ENCODE results near the gene SLC16A14. TPM values are rescaled to one million over a fixed set of nuclear protein-coding genes. Genes with fewer than 3 reads are reported as not detected.
"Not testable (repeated sequence)": the region's sequence is repeated elsewhere in the genome, so short reads cannot be mapped to it uniquely, and the experiment has no call there.

SLC16A14 gene
- 1 to 10 TPM; 2.0 to 2.6 TPM for polyA plus RNA-seq

GRCh38 chr2:230068651-230069055 lies at the start of gene SLC16A14:
Gene SLC16A14 (minus strand): TSS chr2:230068924. CDS start chr2:230059352, 9,572 bp downstream.
- Histone ChIP-seq H3K4me3 (ENCODE audit: low read depth in 1 of 2, low read length in 2 of 2) (peak within 1 kb of the TSS; percentile 71 to 75), H3K4me1 (ENCODE audit: control insufficient read depth in 2 of 2, insufficient read depth in 2 of 2, low read length in 1 of 2) (peaks cover 3 to 4% of the 10 kb centered on the region in 2 donors), H3K9me3 (ENCODE audit: control insufficient read depth in 2 of 2, insufficient read depth in 1 of 2, low read depth in 1 of 2, low read length in 1 of 2) (no peaks in the 10 kb centered on the region), H3K36me3 (ENCODE audit: control insufficient read depth in 2 of 2, insufficient read depth in 2 of 2, low read length in 1 of 2) (no peaks in the 10 kb centered on the region), H3K27ac (ENCODE audit: low read depth in 2 of 2, low read length in 1 of 2) (peak within 1 kb of the TSS; percentile 76 to 78), H3K27me3 (ENCODE audit: control insufficient read depth in 1 of 2, insufficient read depth in 2 of 2, low read length in 2 of 2) (no peaks in the 10 kb centered on the region)
- 2 to 3% methylated on average over 22 to 24 of the region's 24 CpGs for WGBS, 2 donors

GRCh38 chr2:230106771-230107170 lies 38.0 kb upstream of the SLC16A14 start:
- Histone ChIP-seq H3K4me1 (ENCODE audit: control insufficient read depth in 2 of 2, insufficient read depth in 2 of 2, low read length in 1 of 2) (peaks cover 0 to 3% of the 10 kb centered on the region in 2 donors), H3K27me3 (ENCODE audit: control insufficient read depth in 1 of 2, insufficient read depth in 2 of 2, low read length in 2 of 2) (no peaks in the 10 kb centered on the region), H3K27ac (ENCODE audit: low read depth in 2 of 2, low read length in 1 of 2) (peak overlapping the region in 1 of 2 donors; percentile 47), H3K9me3 (ENCODE audit: control insufficient read depth in 2 of 2, insufficient read depth in 1 of 2, low read depth in 1 of 2, low read length in 1 of 2) (no peaks in the 10 kb centered on the region), H3K4me3 (ENCODE audit: low read depth in 1 of 2, low read length in 2 of 2) (no peak overlapping the region), H3K36me3 (ENCODE audit: control insufficient read depth in 2 of 2, insufficient read depth in 2 of 2, low read length in 1 of 2) (no peaks in the 10 kb centered on the region)
- WGBS, 2 donors, result 16 to 32% methylated on average over 1 of the region's 1 CpG

- not testable (repeated sequence) for H3K4me1 ChIP-seq (ENCODE audit: control insufficient read depth in 2 of 2, insufficient read depth in 2 of 2, low read length in 1 of 2); H3K36me3 ChIP-seq (ENCODE audit: control insufficient read depth in 2 of 2, insufficient read depth in 2 of 2, low read length in 1 of 2); H3K27me3 ChIP-seq (ENCODE audit: control insufficient read depth in 1 of 2, insufficient read depth in 2 of 2, low read length in 2 of 2); H3K27ac ChIP-seq (ENCODE audit: low read depth in 2 of 2, low read length in 1 of 2); H3K4me3 ChIP-seq (ENCODE audit: low read depth in 1 of 2, low read length in 2 of 2); H3K9me3 ChIP-seq (ENCODE audit: control insufficient read depth in 2 of 2, insufficient read depth in 1 of 2, low read depth in 1 of 2, low read length in 1 of 2)
- WGBS, 2 donors, result 87 to 91% methylated on average over 2 of the region's 2 CpGs
Measured at GRCh38 chr2:230101967-230102366, 33.2 kb upstream of the SLC16A14 start.

- Histone ChIP-seq H3K9me3 (ENCODE audit: control insufficient read depth in 2 of 2, insufficient read depth in 1 of 2, low read depth in 1 of 2, low read length in 1 of 2) (no peaks in the 10 kb centered on the region), H3K27me3 (ENCODE audit: control insufficient read depth in 1 of 2, insufficient read depth in 2 of 2, low read length in 2 of 2) (no peaks in the 10 kb centered on the region), H3K36me3 (ENCODE audit: control insufficient read depth in 2 of 2, insufficient read depth in 2 of 2, low read length in 1 of 2) (no peaks in the 10 kb centered on the region), H3K27ac (ENCODE audit: low read depth in 2 of 2, low read length in 1 of 2) (no peak overlapping the region), H3K4me1 (ENCODE audit: control insufficient read depth in 2 of 2, insufficient read depth in 2 of 2, low read length in 1 of 2) (no peaks in the 10 kb centered on the region), H3K4me3 (ENCODE audit: low read depth in 1 of 2, low read length in 2 of 2) (no peak overlapping the region)
- WGBS, 2 donors, result 9 to 29% methylated on average over 2 of the region's 2 CpGs
Measured at GRCh38 chr2:230097841-230098240, 29.1 kb upstream of the SLC16A14 start.

- Histone ChIP-seq H3K36me3 (ENCODE audit: control insufficient read depth in 2 of 2, insufficient read depth in 2 of 2, low read length in 1 of 2) (no peaks in the 10 kb centered on the region), H3K27ac (ENCODE audit: low read depth in 2 of 2, low read length in 1 of 2) (no peak overlapping the region), H3K4me1 (ENCODE audit: control insufficient read depth in 2 of 2, insufficient read depth in 2 of 2, low read length in 1 of 2) (no peaks in the 10 kb centered on the region), H3K9me3 (ENCODE audit: control insufficient read depth in 2 of 2, insufficient read depth in 1 of 2, low read depth in 1 of 2, low read length in 1 of 2) (no peaks in the 10 kb centered on the region), H3K27me3 (ENCODE audit: control insufficient read depth in 1 of 2, insufficient read depth in 2 of 2, low read length in 2 of 2) (no peaks in the 10 kb centered on the region), H3K4me3 (ENCODE audit: low read depth in 1 of 2, low read length in 2 of 2) (no peak overlapping the region)
- 46 to 58% methylated on average over 3 of the region's 3 CpGs for WGBS, 2 donors
Measured at GRCh38 chr2:230097424-230097823, 28.7 kb upstream of the SLC16A14 start.

GRCh38 chr2:230090967-230091366 lies 22.2 kb upstream of the SLC16A14 start:
- no peak overlapping the region for H3K4me3 ChIP-seq (ENCODE audit: low read depth in 1 of 2, low read length in 2 of 2)
- no peaks in the 10 kb centered on the region for H3K9me3 ChIP-seq (ENCODE audit: control insufficient read depth in 2 of 2, insufficient read depth in 1 of 2, low read depth in 1 of 2, low read length in 1 of 2)
- peak overlapping the region in 1 of 2 donors; percentile 37 for H3K27ac ChIP-seq (ENCODE audit: low read depth in 2 of 2, low read length in 1 of 2)
- WGBS, 2 donors, result 55 to 57% methylated on average over 2 of the region's 2 CpGs
- no peaks in the 10 kb centered on the region for H3K27me3 ChIP-seq (ENCODE audit: control insufficient read depth in 1 of 2, insufficient read depth in 2 of 2, low read length in 2 of 2)
- no peaks in the 10 kb centered on the region for H3K36me3 ChIP-seq (ENCODE audit: control insufficient read depth in 2 of 2, insufficient read depth in 2 of 2, low read length in 1 of 2)
- H3K4me1 ChIP-seq (ENCODE audit: control insufficient read depth in 2 of 2, insufficient read depth in 2 of 2, low read length in 1 of 2), result no peaks in the 10 kb centered on the region

- H3K27me3 ChIP-seq (ENCODE audit: control insufficient read depth in 1 of 2, insufficient read depth in 2 of 2, low read length in 2 of 2), result no peaks in the 10 kb centered on the region
- H3K27ac ChIP-seq (ENCODE audit: low read depth in 2 of 2, low read length in 1 of 2), result no peak overlapping the region
- no peaks in the 10 kb centered on the region for H3K9me3 ChIP-seq (ENCODE audit: control insufficient read depth in 2 of 2, insufficient read depth in 1 of 2, low read depth in 1 of 2, low read length in 1 of 2)
- H3K4me3 ChIP-seq (ENCODE audit: low read depth in 1 of 2, low read length in 2 of 2), result no peak overlapping the region
- H3K36me3 ChIP-seq (ENCODE audit: control insufficient read depth in 2 of 2, insufficient read depth in 2 of 2, low read length in 1 of 2), result no peaks in the 10 kb centered on the region
- WGBS, 2 donors, result 80 to 87% methylated on average over 7 of the region's 7 CpGs
- no peaks in the 10 kb centered on the region for H3K4me1 ChIP-seq (ENCODE audit: control insufficient read depth in 2 of 2, insufficient read depth in 2 of 2, low read length in 1 of 2)
Measured at GRCh38 chr2:230085201-230085600, 16.5 kb upstream of the SLC16A14 start.

GRCh38 chr2:230077851-230078547 lies 9.3 kb upstream of the SLC16A14 start:
- no peak overlapping the region for H3K4me3 ChIP-seq (ENCODE audit: low read depth in 1 of 2, low read length in 2 of 2)
- 63 to 68% methylated on average over 5 of the region's 5 CpGs for WGBS, 2 donors
- H3K4me1 ChIP-seq (ENCODE audit: control insufficient read depth in 2 of 2, insufficient read depth in 2 of 2, low read length in 1 of 2), result no peaks in the 10 kb centered on the region
- no peak overlapping the region for H3K27ac ChIP-seq (ENCODE audit: low read depth in 2 of 2, low read length in 1 of 2)
- no peaks in the 10 kb centered on the region for H3K27me3 ChIP-seq (ENCODE audit: control insufficient read depth in 1 of 2, insufficient read depth in 2 of 2, low read length in 2 of 2)
- no peaks in the 10 kb centered on the region for H3K36me3 ChIP-seq (ENCODE audit: control insufficient read depth in 2 of 2, insufficient read depth in 2 of 2, low read length in 1 of 2)
- no peaks in the 10 kb centered on the region for H3K9me3 ChIP-seq (ENCODE audit: control insufficient read depth in 2 of 2, insufficient read depth in 1 of 2, low read depth in 1 of 2, low read length in 1 of 2)

GRCh38 chr2:230076819-230077218 lies 8.1 kb upstream of the SLC16A14 start:
- 88 to 92% methylated on average over 2 of the region's 2 CpGs for WGBS, 2 donors
- H3K36me3 ChIP-seq (ENCODE audit: control insufficient read depth in 2 of 2, insufficient read depth in 2 of 2, low read length in 1 of 2), result no peaks in the 10 kb centered on the region
- H3K27ac ChIP-seq (ENCODE audit: low read depth in 2 of 2, low read length in 1 of 2), result no peak overlapping the region
- H3K4me3 ChIP-seq (ENCODE audit: low read depth in 1 of 2, low read length in 2 of 2), result no peak overlapping the region
- H3K9me3 ChIP-seq (ENCODE audit: control insufficient read depth in 2 of 2, insufficient read depth in 1 of 2, low read depth in 1 of 2, low read length in 1 of 2), result no peaks in the 10 kb centered on the region
- no peaks in the 10 kb centered on the region for H3K27me3 ChIP-seq (ENCODE audit: control insufficient read depth in 1 of 2, insufficient read depth in 2 of 2, low read length in 2 of 2)
- no peaks in the 10 kb centered on the region for H3K4me1 ChIP-seq (ENCODE audit: control insufficient read depth in 2 of 2, insufficient read depth in 2 of 2, low read length in 1 of 2)

- 74 to 81% methylated on average over 8 of the region's 8 CpGs for WGBS, 2 donors
- Histone ChIP-seq H3K4me1 (ENCODE audit: control insufficient read depth in 2 of 2, insufficient read depth in 2 of 2, low read length in 1 of 2) (no peaks in the 10 kb centered on the region), H3K9me3 (ENCODE audit: control insufficient read depth in 2 of 2, insufficient read depth in 1 of 2, low read depth in 1 of 2, low read length in 1 of 2) (no peaks in the 10 kb centered on the region), H3K4me3 (ENCODE audit: low read depth in 1 of 2, low read length in 2 of 2) (no peak overlapping the region), H3K27me3 (ENCODE audit: control insufficient read depth in 1 of 2, insufficient read depth in 2 of 2, low read length in 2 of 2) (no peaks in the 10 kb centered on the region), H3K27ac (ENCODE audit: low read depth in 2 of 2, low read length in 1 of 2) (no peak overlapping the region), H3K36me3 (ENCODE audit: control insufficient read depth in 2 of 2, insufficient read depth in 2 of 2, low read length in 1 of 2) (no peaks in the 10 kb centered on the region)
Measured at GRCh38 chr2:230075988-230076631, 7.4 kb upstream of the SLC16A14 start.

All from esophagus (tissue), 2 donors.